Mammary epithelial cell (primary cell): ENCODE measurements around the gene ZBTB9.

Source experiments
- CTCF ChIP-seq, 2 donors: IDR thresholded peaks in 1 of 2; conservative IDR thresholded peaks in 1 of 2; 2 replicates each; pipeline ENCODE4 v1.5.1; 2011 to 2012; ENCODE audit warnings: inconsistent platforms in 2 of 2, low read length in 2 of 2, mild to moderate bottlenecking in 2 of 2, control low read depth in 1 of 2, low read depth in 1 of 2; ENCODE audit not compliant: insufficient read depth in 1 of 2; ENCODE audit errors: extremely low read depth in 1 of 2
- EZH2 ChIP-seq: IDR thresholded peaks from 2 replicates; pipeline ENCODE4 v1.6.1; 2012; ENCODE audit warnings: low read length, inconsistent platforms, borderline replicate concordance

- TF ChIP-seq CTCF (conservative IDR thresholded peaks at IDR 0.05 in 1 of 2, IDR thresholded peaks at IDR 0.05 in 1 of 2; ENCODE audit: extremely low read depth in 1 of 2, insufficient read depth in 1 of 2, low read depth in 1 of 2, low read length in 2 of 2) (no peak), EZH2 (no peak)
Measured at GRCh38 chr6:33404884-33405283, 49.5 kb upstream of the ZBTB9 start.
